ENCODE measurements around the gene MOB3A. TPM values are rescaled to one million over a fixed set of nuclear protein-coding genes. Genes with fewer than 3 reads are reported as not detected.

MOB3A gene
- total RNA-seq, 6 donors from 2014 or later = 35.4 to 107 (median 60.7) TPM

GRCh38 chr19:2046046-2046907 lies 49.8 kb downstream of the MOB3A start:
- H3K9me3 ChIP-seq = no peaks in the 10 kb centered on the region
- no peak for ATAC-seq (ENCODE audit: low FRiP score in 2 of 2)
- peaks cover 17 to 77% (median 51%) of the 10 kb centered on the region in 4 donors for H3K36me3 ChIP-seq
- TF ChIP-seq EP300 (IDR thresholded peaks at IDR 0.05) = no peak
- TF ChIP-seq CTCF (IDR thresholded peaks at IDR 0.05) = no peak
- TF ChIP-seq POLR2AphosphoS5 (IDR thresholded peaks at IDR 0.05) = no peak
- TF ChIP-seq POLR2A (IDR thresholded peaks at IDR 0.05) = no peak
- peak in 1 of 2 donors; percentile 82 for DNase-seq
- peaks cover 80 to 85% (median 82%) of the 10 kb centered on the region in 4 donors for H3K4me1 ChIP-seq
- H3K27ac ChIP-seq = peak overlapping the region; percentile 71 to 100 (median 97)
- H3K4me3 ChIP-seq = no peak overlapping the region
- no peaks in the 10 kb centered on the region for H3K27me3 ChIP-seq
- 91% methylated on average over 36 to 38 of the region's 50 CpGs for WGBS, 2 donors

- peaks cover 24 to 84% (median 58%) of the 10 kb centered on the region in 4 donors for H3K36me3 ChIP-seq
- WGBS, 2 donors = 60% methylated on average over 10 of the region's 14 CpGs; no CpG with 5 or more reads in 1 of the 2 donors
- no peaks in the 10 kb centered on the region for H3K9me3 ChIP-seq
- ATAC-seq (ENCODE audit: low FRiP score in 2 of 2) (no peak), DNase-seq (peak; percentile 47 to 74)
- no peaks in the 10 kb centered on the region for H3K27me3 ChIP-seq
- TF ChIP-seq EP300 (IDR thresholded peaks at IDR 0.05) (no peak), POLR2AphosphoS5 (IDR thresholded peaks at IDR 0.05) (no peak), CTCF (IDR thresholded peaks at IDR 0.05) (no peak), POLR2A (IDR thresholded peaks at IDR 0.05) (no peak)
- H3K4me3 ChIP-seq = no peak overlapping the region
- H3K4me1 ChIP-seq = peaks cover 86 to 90% (median 89%) of the 10 kb centered on the region in 4 donors
- peak overlapping the region; percentile 54 to 100 (median 85) for H3K27ac ChIP-seq
Measured at GRCh38 chr19:2045501-2046045, 50.6 kb downstream of the MOB3A start.

GRCh38 chr19:2044709-2045500 lies 51.2 kb downstream of the MOB3A start:
- TF ChIP-seq POLR2A (IDR thresholded peaks at IDR 0.05) (no peak), POLR2AphosphoS5 (IDR thresholded peaks at IDR 0.05) (no peak), EP300 (IDR thresholded peaks at IDR 0.05) (no peak), CTCF (IDR thresholded peaks at IDR 0.05) (no peak)
- 78 to 84% methylated on average over 10 to 15 of the region's 18 CpGs for WGBS, 2 donors
- no peaks in the 10 kb centered on the region for H3K9me3 ChIP-seq
- no peak for ATAC-seq (ENCODE audit: low FRiP score in 2 of 2)
- peaks cover 86 to 92% (median 89%) of the 10 kb centered on the region in 4 donors for H3K4me1 ChIP-seq
- peak in 1 of 2 donors; percentile 69 for DNase-seq
- no peak overlapping the region for H3K4me3 ChIP-seq
- peaks cover 30 to 91% (median 65%) of the 10 kb centered on the region in 4 donors for H3K36me3 ChIP-seq
- no peaks in the 10 kb centered on the region for H3K27me3 ChIP-seq
- H3K27ac ChIP-seq = peak overlapping the region; percentile 54 to 100 (median 85)

GRCh38 chr19:2043961-2044708 lies 52.0 kb downstream of the MOB3A start:
- Histone ChIP-seq H3K4me3 (no peak overlapping the region), H3K36me3 (peaks cover 38 to 93% (median 72%) of the 10 kb centered on the region in 4 donors), H3K9me3 (no peaks in the 10 kb centered on the region), H3K4me1 (peaks cover 81 to 86% (median 84%) of the 10 kb centered on the region in 4 donors), H3K27ac (peak overlapping the region; percentile 54 to 100 (median 85)), H3K27me3 (no peaks in the 10 kb centered on the region)
- peak in 1 of 6 experiments; percentile 8 for TF ChIP-seq CTCF (IDR thresholded peaks at IDR 0.05)
- no peak for TF ChIP-seq POLR2AphosphoS5 (IDR thresholded peaks at IDR 0.05)
- no peak for TF ChIP-seq POLR2A (IDR thresholded peaks at IDR 0.05)
- ATAC-seq (ENCODE audit: low FRiP score in 2 of 2) (no peak), DNase-seq (peak; percentile 27 to 60)
- WGBS, 2 donors = 71 to 83% methylated on average over 5 to 6 of the region's 11 CpGs

All from upper lobe of left lung (tissue), 6 donors.